ENCODE measurements around the gene IL17D.

Gene IL17D

GRCh38 chr13:20696073-20696472, 7.4 kb upstream of the IL17D start:
- DNase-seq, result no peak

DNA sequence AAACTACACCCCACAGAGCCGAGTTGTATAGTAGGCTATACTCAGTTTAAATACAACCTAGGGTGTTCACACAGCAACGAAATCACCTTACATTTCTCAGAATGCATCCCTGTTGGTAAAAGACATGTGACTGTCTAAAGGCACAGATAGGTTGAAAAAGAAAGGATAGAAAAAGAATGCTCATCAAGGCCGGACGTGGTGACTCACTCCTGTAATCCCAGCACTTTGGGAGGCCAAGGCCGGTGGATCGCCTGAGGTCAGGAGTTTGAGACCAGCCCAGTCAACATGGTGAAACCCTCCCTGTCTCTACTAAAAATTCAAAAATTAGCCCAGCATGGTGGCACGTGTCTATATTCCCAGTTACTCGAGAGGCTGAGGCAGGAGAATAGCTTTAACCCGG, 3.8 kb upstream of the IL17D start:
- no peak for DNase-seq

GRCh38 chr13:20700288-20700687, 3.2 kb upstream of the IL17D start:
- no peak for DNase-seq

- no peak for DNase-seq
Observed at GRCh38 chr13:20701461-20701860, 2.0 kb upstream of the IL17D start.

- DNase-seq, result no peak
Observed at GRCh38 chr13:20702530-20702914, 977 bp upstream of the IL17D start.

DNA sequence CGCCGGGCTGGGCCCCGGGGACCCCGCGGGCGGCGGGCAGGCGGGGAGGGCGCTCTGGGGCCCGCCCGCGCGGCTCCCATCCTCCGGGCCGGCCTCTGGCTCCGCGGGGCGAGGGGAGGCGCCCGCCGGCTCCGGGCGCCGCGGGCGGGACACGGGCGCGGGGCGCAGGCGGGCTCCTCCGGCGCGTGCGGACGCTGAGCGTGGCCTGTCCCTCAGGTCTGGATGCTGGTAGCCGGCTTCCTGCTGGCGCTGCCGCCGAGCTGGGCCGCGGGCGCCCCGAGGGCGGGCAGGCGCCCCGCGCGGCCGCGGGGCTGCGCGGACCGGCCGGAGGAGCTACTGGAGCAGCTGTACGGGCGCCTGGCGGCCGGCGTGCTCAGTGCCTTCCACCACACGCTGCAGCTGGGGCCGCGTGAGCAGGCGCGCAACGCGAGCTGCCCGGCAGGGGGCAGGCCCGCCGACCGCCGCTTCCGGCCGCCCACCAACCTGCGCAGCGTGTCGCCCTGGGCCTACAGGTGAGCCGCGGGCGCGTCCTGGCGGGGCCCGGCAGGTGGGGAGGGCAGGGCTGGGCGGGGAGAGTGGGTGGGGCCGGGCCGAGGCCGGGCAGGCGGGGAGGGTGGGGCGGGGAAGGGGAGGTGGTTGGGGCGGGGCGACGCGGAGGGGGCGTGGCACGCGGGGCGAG, 420 bp downstream of the IL17D start:
- peak; percentile 74 for DNase-seq

DNA sequence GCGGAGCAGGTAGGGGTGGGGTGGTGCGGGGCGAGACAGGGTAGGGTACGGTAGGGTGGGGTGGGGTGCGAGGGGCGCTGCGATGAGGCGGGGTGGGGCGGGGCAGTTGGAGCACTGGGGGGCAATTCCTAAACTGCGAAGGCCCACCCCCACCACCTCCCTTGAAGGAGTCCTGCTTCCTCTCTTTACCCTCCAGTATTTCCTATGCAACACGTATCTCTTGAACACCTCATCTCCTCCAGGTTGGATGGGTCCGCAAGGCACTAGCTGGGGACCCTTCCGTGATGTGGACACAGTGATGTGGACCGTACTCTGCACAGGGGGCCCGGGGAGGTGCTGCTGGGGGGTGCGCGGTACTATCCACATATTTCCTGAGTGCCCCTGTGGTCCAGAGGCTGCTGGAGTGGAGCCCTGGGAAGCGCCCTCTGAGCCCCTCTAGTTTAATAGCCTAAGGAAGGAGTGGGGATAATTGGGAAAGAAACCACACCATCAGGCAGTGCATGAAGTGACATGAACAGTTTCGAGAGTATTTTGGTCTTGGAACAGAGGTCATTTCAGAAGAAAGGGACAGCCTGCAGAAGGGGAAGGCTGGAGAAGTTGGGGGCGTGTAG, 1.1 kb downstream of the IL17D start:
- no peak for DNase-seq

DNA sequence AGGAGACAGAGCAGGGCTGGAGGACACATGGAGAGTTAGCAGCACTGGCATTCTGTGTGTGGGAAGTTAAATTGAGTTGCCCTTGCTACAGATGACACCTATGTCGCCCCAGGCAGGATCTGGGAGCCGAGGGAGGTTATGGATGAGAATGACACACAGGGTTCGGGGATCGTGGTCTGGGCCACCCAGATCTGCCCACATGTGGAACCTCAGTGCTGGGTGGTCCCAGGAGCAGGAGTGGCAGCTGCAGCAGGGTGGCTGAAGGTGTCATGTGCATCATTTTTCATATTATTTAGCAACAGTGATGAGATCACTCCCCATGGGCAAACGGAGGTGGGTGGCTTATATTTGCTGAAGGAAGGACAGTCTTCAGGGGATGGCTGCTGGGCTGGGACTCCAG, 3.2 kb downstream of the IL17D start:
- DNase-seq, result no peak

- no peak for DNase-seq
Observed at GRCh38 chr13:20708216-20708615, 4.7 kb downstream of the IL17D start.

DNA sequence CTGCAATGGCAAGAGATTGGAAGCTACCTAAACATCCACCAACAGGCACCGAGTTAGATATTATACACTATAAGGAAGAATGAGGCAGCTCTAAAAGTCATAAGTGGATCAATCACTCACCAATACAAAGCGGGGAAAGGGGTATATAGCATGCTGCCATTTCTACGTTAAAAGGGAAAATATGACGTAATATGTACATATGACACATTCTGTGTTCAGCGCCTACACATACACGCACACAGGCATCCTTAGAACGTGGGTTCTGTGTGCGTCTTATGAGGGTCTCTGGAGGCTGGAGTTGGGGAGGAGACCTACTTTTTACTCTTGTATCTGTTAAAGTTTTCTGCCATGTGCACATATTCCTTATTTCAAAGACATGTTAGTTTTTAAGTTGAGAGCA, 5.9 kb downstream of the IL17D start:
- no peak for DNase-seq

DNA sequence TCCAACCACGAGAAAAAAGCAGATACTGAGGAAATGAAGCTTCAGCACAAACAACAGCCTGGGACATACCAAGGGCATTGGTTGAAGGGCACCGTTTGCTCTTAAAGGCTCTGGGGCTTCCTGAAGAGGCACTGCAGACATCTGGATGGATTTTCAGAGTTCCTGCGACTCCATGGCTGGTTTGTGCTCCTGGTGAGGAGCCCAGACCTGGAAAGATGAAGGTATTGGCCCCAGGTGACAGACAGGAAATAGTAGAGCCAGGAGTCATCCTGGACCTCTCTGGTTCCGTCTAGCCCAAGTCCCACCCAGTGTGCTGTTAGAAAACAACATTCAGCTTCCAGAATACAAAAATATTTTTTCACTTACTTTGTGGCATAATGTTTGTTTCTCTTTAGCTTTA, 6.3 kb downstream of the IL17D start:
- no peak for DNase-seq

DNA sequence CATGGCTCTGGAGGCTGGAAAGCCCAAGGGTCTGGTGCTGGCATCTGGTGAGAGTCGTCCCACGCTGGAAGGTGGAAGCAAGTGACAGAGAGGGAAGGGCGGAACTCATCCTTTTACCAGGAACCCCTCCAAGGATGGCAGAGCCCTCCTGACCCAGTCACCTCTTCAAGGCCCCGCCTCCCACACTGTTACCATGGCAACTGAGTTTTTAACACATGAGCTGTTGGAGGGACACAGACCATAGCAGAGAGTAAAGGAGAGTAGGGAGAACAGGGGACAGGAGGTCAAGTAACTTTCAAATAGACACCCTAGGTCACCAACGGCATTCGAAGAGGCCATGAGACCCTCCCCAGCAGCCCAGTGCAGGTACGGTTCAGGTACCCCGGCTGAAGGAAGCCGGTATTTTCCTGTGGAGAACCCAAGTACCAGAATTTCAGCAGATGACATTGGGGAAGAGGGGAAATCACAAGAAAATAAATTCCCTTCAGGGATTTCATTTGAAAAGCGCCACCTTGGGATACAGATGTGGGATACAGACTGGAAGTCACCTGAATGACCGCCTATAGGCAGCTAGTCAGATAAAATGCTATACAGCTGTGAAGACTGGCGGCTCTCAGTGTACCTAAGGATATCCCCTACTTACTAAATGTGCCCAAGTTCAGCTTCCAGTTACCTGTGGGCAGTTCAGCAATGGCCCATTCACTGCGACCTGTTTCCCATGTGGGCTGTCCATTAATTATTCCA, 8.0 kb downstream of the IL17D start:
- DNase-seq, result no peak

DNA sequence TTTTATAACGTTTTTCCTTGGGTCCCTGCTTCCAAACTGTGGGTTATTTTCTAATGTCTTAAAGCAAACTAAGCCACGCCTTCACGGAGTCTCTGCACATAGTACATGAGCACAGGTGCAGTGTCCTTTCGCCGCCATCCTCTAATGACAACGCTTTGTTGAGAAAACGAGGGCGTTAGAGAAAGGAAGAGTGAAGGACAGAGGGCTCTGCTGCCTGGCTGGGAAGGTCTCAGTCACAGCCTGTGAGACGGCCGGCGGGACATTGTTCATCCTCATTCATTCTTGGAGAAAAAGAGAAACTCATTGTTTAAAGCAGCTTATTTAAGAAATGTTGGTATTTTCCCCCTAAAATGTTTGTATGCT, 9.5 kb downstream of the IL17D start:
- no peak for DNase-seq

DNA sequence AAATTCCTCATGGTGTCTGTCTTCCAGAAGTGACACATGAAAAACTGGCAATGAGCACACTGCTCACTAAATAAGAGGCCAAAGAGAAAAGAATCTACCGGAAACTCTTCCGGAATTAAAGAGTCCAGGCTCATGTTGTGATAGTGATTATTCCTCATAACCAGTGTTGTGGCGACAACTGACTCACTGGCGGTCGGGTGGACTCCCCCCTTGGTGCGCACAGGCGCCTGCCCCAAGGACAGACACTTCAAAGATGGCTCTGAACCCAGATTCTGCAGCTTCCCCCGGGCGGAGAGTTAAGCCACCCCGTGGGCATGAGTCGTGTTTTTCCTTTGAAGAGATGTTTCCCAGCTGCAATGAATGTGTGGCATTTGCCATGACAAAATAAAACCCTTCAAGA, 10.3 kb downstream of the IL17D start:
- no peak for DNase-seq

- no peak for DNase-seq
Observed at GRCh38 chr13:20714161-20714560, 10.7 kb downstream of the IL17D start.

GRCh38 chr13:20714563-20715329, 11.2 kb downstream of the IL17D start:
- DNase-seq, result no peak

DNA sequence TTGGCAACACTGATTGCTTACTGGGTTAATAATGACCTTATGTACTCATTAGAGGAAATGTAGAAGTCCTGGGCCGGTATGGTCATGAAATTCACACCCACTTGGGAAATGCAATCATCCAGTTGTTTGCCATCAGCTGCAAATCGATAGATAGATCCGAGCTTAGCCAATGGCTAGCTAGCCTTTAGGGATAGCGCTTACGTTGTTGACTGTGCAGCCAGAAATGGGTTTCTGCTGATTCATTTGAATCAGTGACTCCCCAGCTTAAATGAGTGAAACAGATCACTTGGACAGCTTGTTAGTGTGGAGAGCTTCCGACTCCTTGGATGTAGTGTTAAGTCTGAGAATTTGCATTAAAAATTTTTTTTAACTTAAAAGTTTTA, 11.8 kb downstream of the IL17D start:
- DNase-seq, result no peak

DNA sequence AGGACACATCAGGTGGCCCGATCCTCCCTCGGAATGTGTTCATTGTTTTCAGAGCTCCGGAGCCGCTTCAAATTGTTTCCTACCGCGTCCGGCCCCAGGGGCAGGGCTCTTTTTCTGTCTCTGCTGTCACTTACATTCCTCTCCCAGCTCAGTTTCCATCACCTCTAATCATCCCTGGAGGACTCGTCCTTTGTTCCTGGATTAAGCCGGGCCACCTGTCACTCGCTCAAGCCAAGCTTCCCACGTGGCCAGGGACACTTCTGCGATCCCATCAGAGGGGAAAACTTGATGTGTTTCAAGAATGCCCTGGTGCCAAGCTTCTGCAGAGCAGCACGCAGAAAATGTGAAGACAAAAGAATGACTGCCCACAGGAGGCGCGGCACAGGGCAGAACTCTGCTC, 13.5 kb downstream of the IL17D start:
- DNase-seq, result no peak

DNA sequence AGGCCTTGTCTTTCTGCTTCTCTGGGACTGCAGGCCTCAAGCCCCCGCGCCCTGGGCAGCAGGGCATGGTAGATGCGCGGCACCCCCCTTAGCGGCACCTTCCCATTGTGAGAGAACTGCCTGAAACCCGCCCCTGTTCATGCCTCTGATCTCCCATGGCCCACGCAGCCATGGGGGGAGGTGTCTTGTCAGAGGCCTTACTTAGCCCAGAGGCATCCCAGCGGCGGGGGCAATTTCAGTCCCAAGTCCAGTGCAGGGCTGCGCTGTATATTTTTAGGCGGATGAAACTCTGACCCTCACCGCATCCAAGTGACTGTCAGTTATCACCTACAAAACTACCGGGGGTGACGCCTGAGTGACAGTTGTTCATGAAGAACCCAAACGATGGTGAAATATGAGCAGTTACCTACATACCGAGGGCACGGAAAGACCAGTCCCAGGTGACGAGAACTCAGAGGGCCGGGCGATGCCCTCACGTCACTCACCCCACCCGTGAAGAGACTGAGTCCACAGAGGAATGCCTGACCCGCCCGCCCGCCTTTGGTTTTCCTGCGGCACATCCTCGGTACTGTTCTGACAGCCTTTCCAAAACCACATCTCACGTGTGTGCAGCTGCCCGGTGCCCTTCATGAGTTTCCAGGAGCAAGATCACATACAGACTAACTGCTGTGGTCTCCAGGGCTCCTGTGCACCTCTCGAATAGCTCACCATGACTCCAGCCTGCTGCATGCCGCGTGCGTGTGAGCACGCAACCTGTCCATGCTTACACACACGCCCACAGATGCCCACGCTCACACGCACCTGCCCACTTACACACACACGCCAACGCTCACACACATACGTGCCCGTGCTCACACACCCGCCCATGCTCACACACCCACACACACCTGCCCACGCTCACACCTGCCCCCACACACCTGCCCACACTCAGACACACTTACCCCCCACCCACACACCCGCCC, 14.4 kb downstream of the IL17D start:
- no peak for DNase-seq

- DNase-seq, result no peak
Observed at GRCh38 chr13:20718958-20719566, 15.6 kb downstream of the IL17D start.

DNA sequence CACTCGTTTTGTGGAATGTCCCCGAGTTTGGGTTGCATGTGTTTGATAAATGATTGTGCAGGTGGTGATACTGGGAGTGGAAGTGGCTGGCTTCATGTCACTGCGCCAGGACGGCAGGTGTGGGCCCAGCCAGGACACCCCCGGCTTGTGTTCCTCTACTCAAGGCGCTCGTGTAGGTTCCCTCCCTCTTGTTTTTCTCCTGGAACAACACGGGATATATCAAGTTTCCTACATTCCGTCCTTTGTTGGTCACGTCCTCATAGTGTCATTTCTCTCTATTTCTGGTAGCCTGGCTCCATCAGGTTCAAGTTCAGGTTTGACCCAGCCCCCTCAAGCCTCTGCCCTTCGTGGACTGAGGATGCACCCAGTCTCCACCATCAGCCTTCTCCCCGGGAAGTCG, 16.3 kb downstream of the IL17D start:
- no peak for DNase-seq

DNA sequence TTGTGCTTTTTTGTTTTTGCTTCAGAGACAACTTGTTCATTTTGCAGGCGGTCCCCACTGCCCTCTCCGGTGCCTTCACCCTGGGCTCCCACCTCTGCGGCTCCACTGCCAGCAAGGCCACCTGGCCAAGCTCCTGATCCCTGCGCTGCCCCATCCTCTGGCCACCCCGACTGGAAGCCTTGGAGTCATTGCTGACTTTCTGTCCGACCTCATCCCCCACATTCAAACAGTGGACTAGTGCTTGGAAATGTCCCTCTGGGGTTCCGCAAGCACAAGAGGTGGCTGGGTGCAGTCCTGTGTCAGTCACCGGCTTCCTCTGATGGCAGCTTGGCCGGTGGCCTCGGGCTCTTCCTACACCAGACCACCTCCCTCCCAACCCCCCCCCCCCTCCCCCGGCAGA, 17.0 kb downstream of the IL17D start:
- DNase-seq, result no peak
